ENCODE data around the gene EFNA1.

DNA sequence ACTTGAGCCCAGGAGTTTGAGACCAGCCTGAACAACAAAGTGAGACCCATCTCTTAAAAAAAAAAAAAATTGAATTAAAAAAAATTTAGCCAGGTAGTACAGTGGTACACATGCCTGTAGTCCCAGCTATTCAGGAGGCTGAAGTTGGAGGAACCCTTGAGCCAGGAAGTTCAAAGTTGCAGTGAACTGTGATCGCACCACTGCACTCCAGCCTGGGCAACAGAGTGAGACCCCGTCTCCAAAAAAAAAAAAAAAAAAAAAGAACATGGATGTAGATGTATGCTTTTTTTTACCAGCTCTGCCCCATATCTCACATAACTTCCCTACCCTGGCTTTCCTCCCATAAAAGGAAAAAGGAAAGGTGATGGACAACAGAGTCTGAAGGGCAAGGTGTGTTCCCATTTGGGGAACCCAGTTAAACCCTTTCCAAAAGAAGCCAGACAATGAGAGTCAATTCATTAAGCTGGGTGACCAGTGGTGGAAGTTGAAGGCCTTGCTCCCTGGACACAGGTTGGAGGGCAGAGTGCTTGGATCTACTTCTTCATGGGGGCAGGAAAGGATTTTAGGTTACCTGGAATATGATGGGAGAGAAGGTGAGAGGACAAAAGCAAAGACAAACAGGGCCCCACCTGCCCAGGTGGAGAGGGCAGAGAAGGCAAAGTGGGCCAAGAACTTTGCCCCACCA is 42.6 kb downstream of the EFNA1 start:
- TF ChIP-seq, protein P1, sequence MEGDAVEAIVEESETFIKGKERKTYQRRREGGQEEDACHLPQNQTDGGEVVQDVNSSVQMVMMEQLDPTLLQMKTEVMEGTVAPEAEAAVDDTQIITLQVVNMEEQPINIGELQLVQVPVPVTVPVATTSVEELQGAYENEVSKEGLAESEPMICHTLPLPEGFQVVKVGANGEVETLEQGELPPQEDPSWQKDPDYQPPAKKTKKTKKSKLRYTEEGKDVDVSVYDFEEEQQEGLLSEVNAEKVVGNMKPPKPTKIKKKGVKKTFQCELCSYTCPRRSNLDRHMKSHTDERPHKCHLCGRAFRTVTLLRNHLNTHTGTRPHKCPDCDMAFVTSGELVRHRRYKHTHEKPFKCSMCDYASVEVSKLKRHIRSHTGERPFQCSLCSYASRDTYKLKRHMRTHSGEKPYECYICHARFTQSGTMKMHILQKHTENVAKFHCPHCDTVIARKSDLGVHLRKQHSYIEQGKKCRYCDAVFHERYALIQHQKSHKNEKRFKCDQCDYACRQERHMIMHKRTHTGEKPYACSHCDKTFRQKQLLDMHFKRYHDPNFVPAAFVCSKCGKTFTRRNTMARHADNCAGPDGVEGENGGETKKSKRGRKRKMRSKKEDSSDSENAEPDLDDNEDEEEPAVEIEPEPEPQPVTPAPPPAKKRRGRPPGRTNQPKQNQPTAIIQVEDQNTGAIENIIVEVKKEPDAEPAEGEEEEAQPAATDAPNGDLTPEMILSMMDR (IDR thresholded peaks at IDR 0.05 in 8 of 11, conservative IDR thresholded peaks at IDR 0.05 in 3 of 11), result no peak
- TF ChIP-seq POLR2AphosphoS5 (IDR thresholded peaks at IDR 0.05), result no peak
- TF ChIP-seq POLR2A (IDR thresholded peaks at IDR 0.05), result no peak
